ENCODE data around the gene B4GALT5. TPM values are rescaled to one million over a fixed set of nuclear protein-coding genes. Genes with fewer than 3 reads are reported as not detected.

Gene B4GALT5
- total RNA-seq, 3 donors from 2014 or later: 52.4 to 65.1 (median 60.2) TPM

DNA sequence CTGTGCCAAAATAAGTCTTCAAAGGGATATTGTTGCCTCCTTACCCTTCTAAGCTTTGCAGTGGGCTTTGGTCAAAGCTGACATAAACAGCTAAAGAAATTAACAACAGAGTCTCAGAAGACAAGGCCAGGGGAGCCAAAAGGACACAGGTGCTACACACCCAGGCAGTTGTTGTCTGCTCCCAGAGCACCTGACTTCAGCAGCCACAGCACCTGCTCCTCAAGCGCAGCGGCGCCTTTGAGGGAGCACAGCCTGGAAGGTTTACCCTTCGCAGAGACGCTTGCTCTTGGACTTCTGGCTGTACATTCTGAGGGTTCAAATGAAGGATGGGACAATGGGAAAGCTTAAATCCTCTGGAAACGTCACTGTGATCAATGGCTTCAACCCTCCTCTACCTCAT, 16.6 kb downstream of the B4GALT5 start:
- Histone ChIP-seq H3K36me3 (ENCODE audit: low read depth) (no peaks in the 10 kb centered on the region), H3K4me3 (no peak overlapping the region), H3K9me3 (no peaks in the 10 kb centered on the region), H3K4me1 (ENCODE audit: low read depth) (peaks cover 43% of the 10 kb centered on the region)
- TF ChIP-seq, protein P1, sequence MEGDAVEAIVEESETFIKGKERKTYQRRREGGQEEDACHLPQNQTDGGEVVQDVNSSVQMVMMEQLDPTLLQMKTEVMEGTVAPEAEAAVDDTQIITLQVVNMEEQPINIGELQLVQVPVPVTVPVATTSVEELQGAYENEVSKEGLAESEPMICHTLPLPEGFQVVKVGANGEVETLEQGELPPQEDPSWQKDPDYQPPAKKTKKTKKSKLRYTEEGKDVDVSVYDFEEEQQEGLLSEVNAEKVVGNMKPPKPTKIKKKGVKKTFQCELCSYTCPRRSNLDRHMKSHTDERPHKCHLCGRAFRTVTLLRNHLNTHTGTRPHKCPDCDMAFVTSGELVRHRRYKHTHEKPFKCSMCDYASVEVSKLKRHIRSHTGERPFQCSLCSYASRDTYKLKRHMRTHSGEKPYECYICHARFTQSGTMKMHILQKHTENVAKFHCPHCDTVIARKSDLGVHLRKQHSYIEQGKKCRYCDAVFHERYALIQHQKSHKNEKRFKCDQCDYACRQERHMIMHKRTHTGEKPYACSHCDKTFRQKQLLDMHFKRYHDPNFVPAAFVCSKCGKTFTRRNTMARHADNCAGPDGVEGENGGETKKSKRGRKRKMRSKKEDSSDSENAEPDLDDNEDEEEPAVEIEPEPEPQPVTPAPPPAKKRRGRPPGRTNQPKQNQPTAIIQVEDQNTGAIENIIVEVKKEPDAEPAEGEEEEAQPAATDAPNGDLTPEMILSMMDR (IDR thresholded peaks at IDR 0.05): no peak
- intact Hi-C loops (cut with DNase I, micrococcal nuclease): no loop called here
- ATAC-seq: peak; percentile 89
- DNase-seq: peak; percentile 70 to 75 (median 70)

DNA sequence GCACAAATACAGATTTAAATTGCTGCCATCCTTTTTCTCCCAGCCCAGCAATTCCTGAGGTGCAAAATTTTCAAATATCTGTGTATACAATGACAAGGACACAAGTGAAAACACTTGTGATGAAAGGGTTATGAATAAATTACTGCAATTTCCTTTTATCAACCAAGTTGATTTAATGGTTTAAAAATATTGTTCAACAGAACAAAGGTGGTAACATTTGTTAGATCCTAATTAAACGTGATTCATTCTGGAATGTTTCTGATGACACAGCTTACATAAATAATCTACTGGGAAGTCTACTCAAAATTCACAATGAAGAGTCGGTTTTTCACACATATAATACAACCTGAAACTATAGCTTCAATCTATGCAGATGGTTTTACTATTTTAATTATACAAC, 17.1 kb downstream of the B4GALT5 start:
- no peak for ATAC-seq
- no peaks in the 10 kb centered on the region for H3K36me3 ChIP-seq (ENCODE audit: low read depth)
- intact Hi-C loops (cut with DNase I, micrococcal nuclease): no loop called here
- no peak for DNase-seq
- H3K9me3 ChIP-seq: no peaks in the 10 kb centered on the region
- no peak overlapping the region for H3K4me3 ChIP-seq
- peaks cover 47% of the 10 kb centered on the region for H3K4me1 ChIP-seq (ENCODE audit: low read depth)
- TF ChIP-seq, protein P1 (IDR thresholded peaks at IDR 0.05): no peak

DNA sequence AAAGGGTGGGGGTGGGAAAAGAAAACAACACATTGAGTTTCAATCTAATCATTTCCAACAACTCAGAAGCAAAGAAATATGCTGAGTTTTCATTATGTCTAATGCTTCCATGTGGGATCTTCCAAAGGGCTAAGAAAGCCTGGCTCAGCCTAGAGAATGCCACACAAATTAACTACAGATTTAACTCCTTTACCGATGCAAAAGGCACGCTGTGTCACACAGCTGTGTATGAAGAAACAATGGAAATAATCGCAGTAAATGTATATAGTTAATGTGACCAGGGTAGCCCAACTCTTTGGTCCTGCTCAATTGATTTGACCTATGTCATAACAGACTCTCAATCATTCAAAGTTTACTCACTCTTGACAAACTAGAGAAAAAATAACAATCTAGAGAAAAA, 17.8 kb downstream of the B4GALT5 start:
- intact Hi-C loops (cut with DNase I, micrococcal nuclease): no loop called here
- no peak overlapping the region for H3K4me3 ChIP-seq
- no peaks in the 10 kb centered on the region for H3K9me3 ChIP-seq
- DNase-seq (peak in 1 of 3 donors; percentile 0), ATAC-seq (no peak)
- H3K36me3 ChIP-seq (ENCODE audit: low read depth): no peaks in the 10 kb centered on the region
- TF ChIP-seq, protein P1 (IDR thresholded peaks at IDR 0.05): no peak
- H3K4me1 ChIP-seq (ENCODE audit: low read depth): peaks cover 50% of the 10 kb centered on the region

DNA sequence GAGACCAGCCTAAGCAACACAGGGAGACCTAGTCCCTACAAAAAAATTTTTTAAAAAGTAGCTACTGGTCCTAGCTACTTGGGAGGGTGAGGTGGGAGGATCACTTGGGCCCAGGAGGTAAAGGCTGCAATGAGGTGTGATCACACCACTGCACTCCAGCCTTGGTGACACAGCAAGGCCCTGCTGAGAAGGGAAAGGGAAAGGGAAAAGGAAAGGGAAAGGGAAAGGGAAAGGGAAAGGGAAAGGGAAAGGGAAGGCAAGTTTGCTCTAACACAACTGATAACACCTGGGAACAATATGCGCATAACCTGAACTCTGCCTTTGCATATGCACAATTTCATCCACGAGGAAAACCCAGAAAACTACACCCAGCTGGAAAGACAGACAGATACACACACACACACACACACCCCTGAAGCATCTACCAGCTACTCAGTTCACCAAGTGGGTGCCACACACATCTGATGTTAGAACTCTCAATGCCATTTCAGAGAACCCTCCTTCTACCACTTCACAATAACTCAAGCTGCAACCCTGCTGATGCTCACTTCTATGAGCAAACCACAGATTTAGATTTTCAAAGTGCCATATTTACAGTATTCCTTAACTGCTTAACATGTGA, 19.1 kb downstream of the B4GALT5 start:
- DNase-seq: no peak
- intact Hi-C loops (cut with DNase I, micrococcal nuclease): no loop called here
- Histone ChIP-seq H3K9me3 (no peaks in the 10 kb centered on the region), H3K4me1 (ENCODE audit: low read depth) (peaks cover 43% of the 10 kb centered on the region), H3K36me3 (ENCODE audit: low read depth) (no peaks in the 10 kb centered on the region), H3K4me3 (no peak overlapping the region)
- peak; percentile 27 for ATAC-seq
- TF ChIP-seq, protein P1 (IDR thresholded peaks at IDR 0.05): no peak

DNA sequence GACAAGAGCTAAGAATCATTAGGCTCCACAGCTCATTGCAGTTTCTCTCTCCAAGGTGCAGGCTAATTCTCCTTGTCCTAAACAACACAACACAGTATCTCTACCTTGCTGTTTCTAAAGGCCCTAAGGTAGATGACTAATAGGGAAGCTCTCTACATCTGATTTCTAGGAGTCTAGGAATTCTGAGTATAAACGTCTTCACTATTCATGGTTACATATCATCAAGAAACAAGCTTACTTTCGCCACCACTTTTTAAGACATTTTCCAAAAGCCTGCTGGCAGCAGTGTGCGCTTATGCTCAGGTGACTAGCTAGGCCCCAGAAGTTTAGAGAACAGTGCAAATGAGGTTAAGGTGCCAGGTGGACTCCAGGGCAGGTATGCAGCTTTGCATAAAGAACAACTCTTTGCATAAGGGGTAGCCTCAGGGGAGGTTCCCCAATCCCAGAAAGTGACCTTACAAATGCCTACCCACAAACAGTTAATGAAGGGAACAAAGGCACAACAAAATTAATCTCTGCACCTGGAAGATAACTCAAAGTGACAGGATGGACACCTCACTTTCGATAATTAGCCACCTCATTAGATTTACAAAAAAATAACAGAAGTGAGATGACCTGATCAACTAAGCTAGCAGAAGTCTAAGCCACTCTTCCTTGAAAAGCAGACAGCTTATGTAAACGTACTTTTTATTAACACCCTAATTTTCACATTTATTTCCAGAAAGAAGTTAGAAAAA, 20.1 kb downstream of the B4GALT5 start:
- DNase-seq (no peak), ATAC-seq (no peak)
- Histone ChIP-seq H3K9me3 (no peaks in the 10 kb centered on the region), H3K36me3 (ENCODE audit: low read depth) (no peaks in the 10 kb centered on the region), H3K4me1 (ENCODE audit: low read depth) (peaks cover 40% of the 10 kb centered on the region), H3K4me3 (no peak overlapping the region)
- TF ChIP-seq, protein P1 (IDR thresholded peaks at IDR 0.05): no peak
- intact Hi-C loops (cut with DNase I, micrococcal nuclease): no loop called here

Measured in mucosa of descending colon (tissue), 3 donors.